SK-N-SH (cell line): ENCODE results near the gene LRRC66.

ENCODE experiments used
- ELF1 ChIP-seq: IDR thresholded peaks from 2 replicates; pipeline ENCODE4 v1.4.0; 2012
- EP300 ChIP-seq, 2 experiments: IDR thresholded peaks; 2 replicates each; pipeline versions ENCODE4 v1.4.0 to v1.6.1; 2012; ENCODE audit warnings: borderline replicate concordance in 1 of 2, low read depth in 1 of 2, low read length in 1 of 2
- POLR2AphosphoS5 ChIP-seq: IDR thresholded peaks from 2 replicates; pipeline ENCODE4 v1.6.1; 2012; ENCODE audit warnings: low read depth, low read length
- RAD21 ChIP-seq: IDR thresholded peaks from 2 replicates; pipeline ENCODE4 v1.6.1; 2012; ENCODE audit warnings: mild to moderate bottlenecking, low read length
- RCOR1 ChIP-seq: fragments of 150-350 bp; IDR thresholded peaks from 2 replicates; pipeline ENCODE4 v1.6.1; 2017; ENCODE audit warnings: antibody characterized with exemption, low read length
- TF ChIP-seq, protein P1 (sequence below): fragments of 200-600 bp; sonication (generic); IDR thresholded peaks from 2 replicates; pipeline ENCODE4 v1.6.1; 2017; ENCODE audit warnings: antibody characterized with exemption, mild to moderate bottlenecking, moderate library complexity
- TF ChIP-seq, protein P2 (sequence below): fragments of 150-350 bp; IDR thresholded peaks from 2 replicates; pipeline ENCODE4 v1.6.1; 2017; ENCODE audit warnings: antibody characterized with exemption, low read length, low read depth, borderline replicate concordance
- TF ChIP-seq, protein P3 (sequence below): IDR thresholded peaks from 2 replicates; pipeline ENCODE4 v1.4.0; 2012; ENCODE audit warnings: low read depth
- TF ChIP-seq, protein P4 (sequence below): IDR thresholded peaks from 2 replicates; pipeline ENCODE4 v1.6.1; 2012; ENCODE audit warnings: mild to moderate bottlenecking, low read depth, low read length, moderate library complexity

DNA sequence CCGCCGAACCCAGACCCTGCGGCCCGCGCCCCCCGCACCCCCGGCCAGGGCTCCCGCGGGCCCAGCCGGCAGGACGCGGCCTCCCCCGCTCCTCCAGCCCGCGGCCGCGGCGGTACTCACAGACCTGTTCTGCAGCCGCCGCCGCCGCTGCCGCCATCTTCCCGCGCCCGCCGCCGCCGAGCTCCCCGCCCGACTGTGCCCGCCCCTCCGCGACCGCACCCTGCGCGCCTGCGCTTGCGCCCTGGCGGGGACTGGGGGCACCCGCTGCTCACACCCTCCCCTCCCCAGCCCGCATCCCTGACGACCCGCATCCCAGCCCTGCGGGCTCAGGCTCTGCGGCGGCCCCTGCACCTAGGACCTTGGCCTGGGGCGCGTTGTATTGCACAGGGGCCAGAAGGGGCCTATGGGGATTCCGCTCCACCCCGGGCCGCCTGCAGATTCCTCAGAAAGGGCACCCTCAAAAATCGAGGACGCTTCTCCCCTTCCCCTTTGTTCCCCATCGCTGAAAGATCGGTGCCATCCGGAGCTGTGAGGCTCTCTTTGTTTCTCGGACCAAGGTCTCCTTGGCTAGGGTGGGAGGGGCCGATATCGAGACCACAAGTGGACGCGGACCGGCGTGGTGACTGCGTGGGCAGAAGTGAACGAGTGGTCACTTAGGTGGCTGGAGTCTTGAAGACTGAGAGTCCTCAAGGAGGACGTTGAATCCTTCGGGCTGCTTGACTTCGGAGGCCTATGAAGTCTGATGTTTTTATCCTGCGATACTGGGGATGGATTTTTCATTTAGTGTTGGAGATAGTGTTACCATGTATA lies 18.1 kb upstream of the LRRC66 start, which contains the start of gene SGCB:
- TF ChIP-seq EP300 (IDR thresholded peaks at IDR 0.05; ENCODE audit: borderline replicate concordance in 1 of 2, low read depth in 1 of 2, low read length in 1 of 2) (no peak), RCOR1 (no peak), ELF1 (no peak), POLR2AphosphoS5 (peak; percentile 58; the same call in 1 of the 2 replicates), RAD21 (no peak)
- TF ChIP-seq, protein P1, sequence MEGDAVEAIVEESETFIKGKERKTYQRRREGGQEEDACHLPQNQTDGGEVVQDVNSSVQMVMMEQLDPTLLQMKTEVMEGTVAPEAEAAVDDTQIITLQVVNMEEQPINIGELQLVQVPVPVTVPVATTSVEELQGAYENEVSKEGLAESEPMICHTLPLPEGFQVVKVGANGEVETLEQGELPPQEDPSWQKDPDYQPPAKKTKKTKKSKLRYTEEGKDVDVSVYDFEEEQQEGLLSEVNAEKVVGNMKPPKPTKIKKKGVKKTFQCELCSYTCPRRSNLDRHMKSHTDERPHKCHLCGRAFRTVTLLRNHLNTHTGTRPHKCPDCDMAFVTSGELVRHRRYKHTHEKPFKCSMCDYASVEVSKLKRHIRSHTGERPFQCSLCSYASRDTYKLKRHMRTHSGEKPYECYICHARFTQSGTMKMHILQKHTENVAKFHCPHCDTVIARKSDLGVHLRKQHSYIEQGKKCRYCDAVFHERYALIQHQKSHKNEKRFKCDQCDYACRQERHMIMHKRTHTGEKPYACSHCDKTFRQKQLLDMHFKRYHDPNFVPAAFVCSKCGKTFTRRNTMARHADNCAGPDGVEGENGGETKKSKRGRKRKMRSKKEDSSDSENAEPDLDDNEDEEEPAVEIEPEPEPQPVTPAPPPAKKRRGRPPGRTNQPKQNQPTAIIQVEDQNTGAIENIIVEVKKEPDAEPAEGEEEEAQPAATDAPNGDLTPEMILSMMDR: no peak
- TF ChIP-seq, protein P2, sequence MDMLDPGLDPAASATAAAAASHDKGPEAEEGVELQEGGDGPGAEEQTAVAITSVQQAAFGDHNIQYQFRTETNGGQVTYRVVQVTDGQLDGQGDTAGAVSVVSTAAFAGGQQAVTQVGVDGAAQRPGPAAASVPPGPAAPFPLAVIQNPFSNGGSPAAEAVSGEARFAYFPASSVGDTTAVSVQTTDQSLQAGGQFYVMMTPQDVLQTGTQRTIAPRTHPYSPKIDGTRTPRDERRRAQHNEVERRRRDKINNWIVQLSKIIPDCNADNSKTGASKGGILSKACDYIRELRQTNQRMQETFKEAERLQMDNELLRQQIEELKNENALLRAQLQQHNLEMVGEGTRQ: no peak
- TF ChIP-seq, protein P3, sequence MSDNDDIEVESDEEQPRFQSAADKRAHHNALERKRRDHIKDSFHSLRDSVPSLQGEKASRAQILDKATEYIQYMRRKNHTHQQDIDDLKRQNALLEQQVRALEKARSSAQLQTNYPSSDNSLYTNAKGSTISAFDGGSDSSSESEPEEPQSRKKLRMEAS: no peak
- TF ChIP-seq, protein P4, sequence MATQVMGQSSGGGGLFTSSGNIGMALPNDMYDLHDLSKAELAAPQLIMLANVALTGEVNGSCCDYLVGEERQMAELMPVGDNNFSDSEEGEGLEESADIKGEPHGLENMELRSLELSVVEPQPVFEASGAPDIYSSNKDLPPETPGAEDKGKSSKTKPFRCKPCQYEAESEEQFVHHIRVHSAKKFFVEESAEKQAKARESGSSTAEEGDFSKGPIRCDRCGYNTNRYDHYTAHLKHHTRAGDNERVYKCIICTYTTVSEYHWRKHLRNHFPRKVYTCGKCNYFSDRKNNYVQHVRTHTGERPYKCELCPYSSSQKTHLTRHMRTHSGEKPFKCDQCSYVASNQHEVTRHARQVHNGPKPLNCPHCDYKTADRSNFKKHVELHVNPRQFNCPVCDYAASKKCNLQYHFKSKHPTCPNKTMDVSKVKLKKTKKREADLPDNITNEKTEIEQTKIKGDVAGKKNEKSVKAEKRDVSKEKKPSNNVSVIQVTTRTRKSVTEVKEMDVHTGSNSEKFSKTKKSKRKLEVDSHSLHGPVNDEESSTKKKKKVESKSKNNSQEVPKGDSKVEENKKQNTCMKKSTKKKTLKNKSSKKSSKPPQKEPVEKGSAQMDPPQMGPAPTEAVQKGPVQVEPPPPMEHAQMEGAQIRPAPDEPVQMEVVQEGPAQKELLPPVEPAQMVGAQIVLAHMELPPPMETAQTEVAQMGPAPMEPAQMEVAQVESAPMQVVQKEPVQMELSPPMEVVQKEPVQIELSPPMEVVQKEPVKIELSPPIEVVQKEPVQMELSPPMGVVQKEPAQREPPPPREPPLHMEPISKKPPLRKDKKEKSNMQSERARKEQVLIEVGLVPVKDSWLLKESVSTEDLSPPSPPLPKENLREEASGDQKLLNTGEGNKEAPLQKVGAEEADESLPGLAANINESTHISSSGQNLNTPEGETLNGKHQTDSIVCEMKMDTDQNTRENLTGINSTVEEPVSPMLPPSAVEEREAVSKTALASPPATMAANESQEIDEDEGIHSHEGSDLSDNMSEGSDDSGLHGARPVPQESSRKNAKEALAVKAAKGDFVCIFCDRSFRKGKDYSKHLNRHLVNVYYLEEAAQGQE: no peak
